ENCODE results near the gene PTOV1.
A peak's percentile ranks its signal among the peaks of the same experiment; 100 is the strongest.

Gene PTOV1

GRCh38 chr19:49861107-49861506, 10.1 kb downstream of the PTOV1 start:
- no peak for DNase-seq

GRCh38 chr19:49861541-49862378, 10.8 kb downstream of the PTOV1 start:
- no peak for DNase-seq

- no peak for DNase-seq
Measured at GRCh38 chr19:49862391-49863253, 11.7 kb downstream of the PTOV1 start.

- no peak for DNase-seq
Measured at GRCh38 chr19:49863254-49863934, 12.4 kb downstream of the PTOV1 start.

- no peak for DNase-seq
Measured at GRCh38 chr19:49863935-49864320, 13.0 kb downstream of the PTOV1 start.

GRCh38 chr19:49864890-49865289, 13.9 kb downstream of the PTOV1 start:
- no peak for DNase-seq

GRCh38 chr19:49866933-49867782, 16.2 kb downstream of the PTOV1 start, which contains the start of gene PNKP:
Gene PNKP (minus strand): TSS chr19:49867576. CDS start chr19:49867204, 372 bp downstream.
- peak; percentile 87 for DNase-seq

GRCh38 chr19:49869009-49869483, 18.1 kb downstream of the PTOV1 start:
- DNase-seq = no peak

GRCh38 chr19:49869484-49870308, 18.7 kb downstream of the PTOV1 start:
- DNase-seq = peak; percentile 100

- DNase-seq = no peak
Measured at GRCh38 chr19:49870309-49870901, 19.4 kb downstream of the PTOV1 start.

GRCh38 chr19:49871349-49871985, 20.5 kb downstream of the PTOV1 start:
- no peak for DNase-seq

GRCh38 chr19:49872245-49873128, 21.5 kb downstream of the PTOV1 start:
- DNase-seq = no peak

GRCh38 chr19:49873129-49873521, 22.2 kb downstream of the PTOV1 start:
- DNase-seq = no peak

- DNase-seq = no peak
Measured at GRCh38 chr19:49873834-49874233, 22.9 kb downstream of the PTOV1 start.

GRCh38 chr19:49874503-49875157, 23.7 kb downstream of the PTOV1 start:
- no peak for DNase-seq

- no peak for DNase-seq
Measured at GRCh38 chr19:49875177-49875576, 24.2 kb downstream of the PTOV1 start.

GRCh38 chr19:49875857-49876421, 25.0 kb downstream of the PTOV1 start:
- DNase-seq = peak; percentile 8

- peak; percentile 99 for DNase-seq
Measured at GRCh38 chr19:49876422-49877019, 25.6 kb downstream of the PTOV1 start.

Data from NCI-H446 treated with DMSO at 0.1 percent for 48 hours (cell line).